ENCODE results near the gene RUBCN.
A peak's percentile ranks its signal among the peaks of the same experiment; 100 is the strongest.

RUBCN gene

GRCh38 chr3:197746209-197746608 is 9.5 kb upstream of the RUBCN start:
- TF ChIP-seq, protein P1, sequence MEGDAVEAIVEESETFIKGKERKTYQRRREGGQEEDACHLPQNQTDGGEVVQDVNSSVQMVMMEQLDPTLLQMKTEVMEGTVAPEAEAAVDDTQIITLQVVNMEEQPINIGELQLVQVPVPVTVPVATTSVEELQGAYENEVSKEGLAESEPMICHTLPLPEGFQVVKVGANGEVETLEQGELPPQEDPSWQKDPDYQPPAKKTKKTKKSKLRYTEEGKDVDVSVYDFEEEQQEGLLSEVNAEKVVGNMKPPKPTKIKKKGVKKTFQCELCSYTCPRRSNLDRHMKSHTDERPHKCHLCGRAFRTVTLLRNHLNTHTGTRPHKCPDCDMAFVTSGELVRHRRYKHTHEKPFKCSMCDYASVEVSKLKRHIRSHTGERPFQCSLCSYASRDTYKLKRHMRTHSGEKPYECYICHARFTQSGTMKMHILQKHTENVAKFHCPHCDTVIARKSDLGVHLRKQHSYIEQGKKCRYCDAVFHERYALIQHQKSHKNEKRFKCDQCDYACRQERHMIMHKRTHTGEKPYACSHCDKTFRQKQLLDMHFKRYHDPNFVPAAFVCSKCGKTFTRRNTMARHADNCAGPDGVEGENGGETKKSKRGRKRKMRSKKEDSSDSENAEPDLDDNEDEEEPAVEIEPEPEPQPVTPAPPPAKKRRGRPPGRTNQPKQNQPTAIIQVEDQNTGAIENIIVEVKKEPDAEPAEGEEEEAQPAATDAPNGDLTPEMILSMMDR (IDR thresholded peaks at IDR 0.05; ENCODE audit: insufficient read depth, low read length, poor library complexity, severe bottlenecking): no peak
- Histone ChIP-seq H3K27me3 (replicated peaks; ENCODE audit: control insufficient read depth, insufficient read depth, low read length) (no peaks in the 10 kb centered on the region), H3K4me3 (replicated peaks; ENCODE audit: low read depth, low read length) (no peak overlapping the region), H3K36me3 (ENCODE audit: control insufficient read depth, insufficient read depth, low read length) (no peaks in the 10 kb centered on the region)
- DNase-seq (ENCODE audit: extremely low read depth, insufficient read length): no peak

DNA sequence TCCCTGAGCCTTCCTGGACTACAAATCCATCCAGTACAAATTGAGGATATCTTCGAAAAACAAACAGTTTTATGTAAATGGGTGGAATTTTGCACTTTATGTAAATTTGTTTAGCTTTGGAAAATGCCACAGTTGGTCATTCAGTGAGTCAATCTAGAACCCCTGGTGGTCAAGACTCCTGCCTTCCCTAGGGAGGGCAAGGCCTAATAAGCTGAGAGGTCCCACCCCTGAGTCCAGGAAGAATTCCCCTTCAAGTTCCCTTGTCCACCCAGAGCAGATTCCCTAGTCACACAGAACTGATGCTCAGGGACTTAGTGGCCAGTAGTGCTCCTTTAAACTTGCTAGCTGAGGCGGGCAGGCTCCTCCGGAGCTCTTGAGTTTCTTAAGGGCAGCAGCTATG is 6.1 kb upstream of the RUBCN start:
- H3K4me3 ChIP-seq (replicated peaks; ENCODE audit: low read depth, low read length): no peak overlapping the region
- DNase-seq (ENCODE audit: extremely low read depth, insufficient read length): no peak
- H3K27me3 ChIP-seq (replicated peaks; ENCODE audit: control insufficient read depth, insufficient read depth, low read length): no peaks in the 10 kb centered on the region
- H3K36me3 ChIP-seq (ENCODE audit: control insufficient read depth, insufficient read depth, low read length): no peaks in the 10 kb centered on the region
- TF ChIP-seq, protein P1 (IDR thresholded peaks at IDR 0.05; ENCODE audit: insufficient read depth, low read length, poor library complexity, severe bottlenecking): no peak

DNA sequence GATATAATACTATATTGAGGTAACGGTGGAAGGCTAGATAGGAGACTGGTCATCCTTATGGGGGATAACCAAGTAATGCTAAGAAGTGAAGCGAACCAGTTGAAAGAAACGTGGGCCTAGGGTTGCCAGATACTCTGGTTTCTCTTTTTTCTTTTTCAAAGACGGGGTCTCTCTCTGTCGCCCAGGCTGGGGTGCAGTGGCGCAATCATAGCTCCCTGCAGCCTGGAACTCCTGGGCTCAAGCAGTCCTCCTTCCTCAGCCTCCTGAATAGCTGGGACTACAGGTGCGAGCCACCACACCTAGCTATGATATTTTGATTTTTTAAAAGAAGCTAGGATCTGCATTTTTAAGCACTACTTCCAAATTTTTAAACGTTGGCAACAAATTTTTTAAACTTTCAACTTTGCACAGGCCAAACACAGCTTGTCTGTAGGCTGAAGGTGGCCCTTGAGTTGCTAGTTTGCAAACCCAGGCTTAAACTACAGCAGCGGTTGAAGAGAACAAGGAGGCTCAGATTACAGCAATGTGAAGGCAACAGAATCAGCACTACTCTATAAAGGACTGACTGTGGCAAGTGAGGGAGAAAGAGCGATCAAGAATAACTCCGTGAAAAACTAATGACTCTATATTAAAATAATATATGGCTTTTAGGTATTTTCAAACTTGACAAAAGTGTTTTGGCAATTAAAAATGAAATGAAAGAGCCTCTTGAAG is 1.2 kb upstream of the RUBCN start:
- Histone ChIP-seq H3K36me3 (ENCODE audit: control insufficient read depth, insufficient read depth, low read length) (no peaks in the 10 kb centered on the region), H3K27me3 (replicated peaks; ENCODE audit: control insufficient read depth, insufficient read depth, low read length) (no peaks in the 10 kb centered on the region), H3K4me3 (replicated peaks; ENCODE audit: low read depth, low read length) (peak overlapping the region; percentile 80)
- no peak for DNase-seq (ENCODE audit: extremely low read depth, insufficient read length)
- TF ChIP-seq, protein P1 (IDR thresholded peaks at IDR 0.05; ENCODE audit: insufficient read depth, low read length, poor library complexity, severe bottlenecking): no peak

GRCh38 chr3:197737319-197737649 is 580 bp upstream of the RUBCN start:
- Histone ChIP-seq H3K4me3 (replicated peaks; ENCODE audit: low read depth, low read length) (peak overlapping the region; percentile 80), H3K27me3 (replicated peaks; ENCODE audit: control insufficient read depth, insufficient read depth, low read length) (no peaks in the 10 kb centered on the region), H3K36me3 (ENCODE audit: control insufficient read depth, insufficient read depth, low read length) (no peaks in the 10 kb centered on the region)
- DNase-seq (ENCODE audit: extremely low read depth, insufficient read length): no peak
- TF ChIP-seq, protein P1 (IDR thresholded peaks at IDR 0.05; ENCODE audit: insufficient read depth, low read length, poor library complexity, severe bottlenecking): no peak

DNA sequence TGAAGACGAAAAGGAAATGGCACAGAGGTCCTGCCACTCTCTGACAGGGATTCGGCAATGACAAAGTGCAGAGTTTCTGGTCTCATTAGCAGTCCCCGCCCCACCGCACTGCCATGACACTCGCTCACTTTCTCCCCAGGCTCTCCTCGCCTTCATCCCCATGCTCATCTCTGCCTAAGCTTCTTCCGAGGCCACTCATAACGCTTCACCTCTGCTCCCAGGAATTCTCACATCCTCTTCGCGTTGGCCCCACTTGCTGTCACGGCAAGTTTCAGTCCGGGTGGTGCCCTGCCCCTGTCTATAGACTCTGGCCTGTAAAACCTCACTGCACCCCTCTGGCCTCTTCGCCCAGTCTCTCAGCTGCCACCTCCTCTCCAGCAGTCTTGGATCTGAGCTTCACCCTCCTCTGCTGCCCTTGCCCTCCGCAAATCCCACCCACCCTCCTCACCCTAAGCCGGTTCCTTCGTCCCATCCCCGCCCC is 654 bp downstream of the RUBCN start:
- DNase-seq (ENCODE audit: extremely low read depth, insufficient read length): peak; percentile 70
- Histone ChIP-seq H3K36me3 (ENCODE audit: control insufficient read depth, insufficient read depth, low read length) (no peaks in the 10 kb centered on the region), H3K27me3 (replicated peaks; ENCODE audit: control insufficient read depth, insufficient read depth, low read length) (no peaks in the 10 kb centered on the region), H3K4me3 (replicated peaks; ENCODE audit: low read depth, low read length) (peak overlapping the region; percentile 98)
- TF ChIP-seq, protein P1 (IDR thresholded peaks at IDR 0.05; ENCODE audit: insufficient read depth, low read length, poor library complexity, severe bottlenecking): no peak
